ENCODE results near the gene CEP350.

The CEP350 gene

GRCh38 chr1:180066150-180066549, 111.5 kb downstream of the CEP350 start:
- no peak for DNase-seq

GRCh38 chr1:180070286-180070685, 115.7 kb downstream of the CEP350 start:
- no peak for DNase-seq

- DNase-seq, result no peak
Measured at GRCh38 chr1:180071759-180072158, 117.1 kb downstream of the CEP350 start.

GRCh38 chr1:180080439-180080838, 125.8 kb downstream of the CEP350 start:
- no peak for DNase-seq

- DNase-seq, result no peak
Measured at GRCh38 chr1:180081474-180081873, 126.9 kb downstream of the CEP350 start.

- DNase-seq, result no peak
Measured at GRCh38 chr1:180083164-180083563, 128.6 kb downstream of the CEP350 start.

GRCh38 chr1:180084867-180085266, 130.3 kb downstream of the CEP350 start:
- DNase-seq, result no peak

- DNase-seq, result no peak
Measured at GRCh38 chr1:180085331-180085730, 130.7 kb downstream of the CEP350 start.

- DNase-seq, result no peak
Measured at GRCh38 chr1:180092931-180093650, 138.5 kb downstream of the CEP350 start.

- DNase-seq, result no peak
Measured at GRCh38 chr1:180094705-180095295, 140.2 kb downstream of the CEP350 start.

GRCh38 chr1:180096584-180097325, 142.1 kb downstream of the CEP350 start:
- DNase-seq, result no peak

- DNase-seq, result no peak
Measured at GRCh38 chr1:180097326-180097605, 142.7 kb downstream of the CEP350 start.

- no peak for DNase-seq
Measured at GRCh38 chr1:180101411-180101810, 146.8 kb downstream of the CEP350 start.

GRCh38 chr1:180103819-180104218, 149.2 kb downstream of the CEP350 start:
- DNase-seq, result no peak

GRCh38 chr1:180112091-180112490, 157.5 kb downstream of the CEP350 start:
- no peak for DNase-seq

GRCh38 chr1:180112984-180113647, 158.5 kb downstream of the CEP350 start:
- DNase-seq, result no peak

- no peak for DNase-seq
Measured at GRCh38 chr1:180114396-180114945, 159.9 kb downstream of the CEP350 start.

- DNase-seq, result no peak
Measured at GRCh38 chr1:180116964-180117763, 162.6 kb downstream of the CEP350 start.

- DNase-seq, result no peak
Measured at GRCh38 chr1:180117764-180118116, 163.1 kb downstream of the CEP350 start.

- DNase-seq, result no peak
Measured at GRCh38 chr1:180119837-180120236, 165.2 kb downstream of the CEP350 start.

GRCh38 chr1:180123463-180123936, 168.9 kb downstream of the CEP350 start:
- DNase-seq, result no peak

- no peak for DNase-seq
Measured at GRCh38 chr1:180130651-180131050, 176.0 kb downstream of the CEP350 start.

- DNase-seq, result no peak
Measured at GRCh38 chr1:180131510-180131909, 176.9 kb downstream of the CEP350 start.

All from NCI-H2029 (cell line).